Adipocyte (in vitro differentiated cells): ENCODE data around the gene PSENEN.

ENCODE experiments used
- DNase-seq: peaks from one replicate; pipeline ENCODE4 v3.0.0-alpha.2; 2015; ENCODE audit warnings: low read depth
- H3K27me3 ChIP-seq: replicated peaks from 2 replicates; pipeline ENCODE4 v1.7.0; 2013; ENCODE audit warnings: mild to moderate bottlenecking, low read length, moderate library complexity; ENCODE audit not compliant: control insufficient read depth, insufficient read depth
- H3K36me3 ChIP-seq: 2 replicates; pipeline ENCODE4 v1.7.0; 2013; ENCODE audit warnings: low read length, mild to moderate bottlenecking, moderate library complexity; ENCODE audit not compliant: control insufficient read depth, insufficient read depth, severe bottlenecking
- H3K4me1 ChIP-seq: 2 replicates; pipeline ENCODE4 v1.7.0; 2013; ENCODE audit warnings: mild to moderate bottlenecking, low read length, moderate library complexity; ENCODE audit not compliant: control insufficient read depth, insufficient read depth
- H3K4me3 ChIP-seq: 2 replicates; pipeline ENCODE4 v1.7.0; 2013; ENCODE audit warnings: mild to moderate bottlenecking, low read length, moderate library complexity
- H3K9ac ChIP-seq: 2 replicates; pipeline ENCODE4 v1.7.0; 2013; ENCODE audit warnings: mild to moderate bottlenecking, low read length, moderate library complexity
- H3K9me3 ChIP-seq: 2 replicates; pipeline ENCODE4 v1.7.0; 2013; ENCODE audit warnings: mild to moderate bottlenecking, low read length, moderate library complexity; ENCODE audit not compliant: control insufficient read depth

Gene PSENEN

DNA sequence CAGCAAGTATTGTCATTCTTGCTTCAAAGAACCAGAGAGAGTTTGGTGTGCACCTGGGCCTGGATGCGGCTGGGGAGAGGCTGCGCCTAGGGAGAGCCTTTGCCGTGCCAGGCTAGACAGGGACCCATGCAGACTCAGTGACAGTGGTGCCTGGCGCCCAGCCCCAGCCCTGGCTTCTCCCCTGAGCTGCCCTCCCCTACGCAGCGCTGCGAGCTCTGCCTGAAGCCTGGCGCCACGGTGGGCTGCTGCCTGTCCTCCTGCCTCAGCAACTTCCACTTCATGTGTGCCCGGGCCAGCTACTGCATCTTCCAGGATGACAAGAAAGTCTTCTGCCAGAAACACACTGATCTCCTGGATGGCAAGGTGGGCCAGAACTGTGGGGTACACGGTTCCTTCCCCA lies 15.7 kb upstream of the PSENEN start:
- no peak for DNase-seq
- H3K27me3 ChIP-seq: no peaks in the 10 kb centered on the region
- H3K4me3 ChIP-seq: no peak overlapping the region
- peaks cover 86% of the 10 kb centered on the region for H3K36me3 ChIP-seq
- no peak overlapping the region for H3K9ac ChIP-seq
- peaks cover 8% of the 10 kb centered on the region for H3K4me1 ChIP-seq
- no peaks in the 10 kb centered on the region for H3K9me3 ChIP-seq

DNA sequence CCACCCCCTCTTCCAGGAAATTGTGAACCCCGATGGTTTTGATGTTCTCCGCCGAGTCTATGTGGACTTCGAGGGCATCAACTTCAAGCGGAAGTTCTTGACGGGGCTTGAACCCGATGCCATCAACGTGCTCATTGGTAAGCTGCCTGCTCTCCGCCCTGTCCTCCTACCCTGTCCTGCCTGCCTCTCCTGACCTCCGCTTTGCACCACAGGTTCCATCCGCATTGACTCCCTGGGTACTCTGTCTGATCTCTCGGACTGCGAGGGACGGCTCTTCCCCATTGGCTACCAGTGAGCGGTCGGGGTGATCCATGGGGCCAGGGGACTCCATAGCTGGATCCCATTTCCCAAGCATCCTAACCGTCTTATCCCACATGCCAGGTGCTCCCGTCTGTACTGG lies 15.1 kb upstream of the PSENEN start:
- Histone ChIP-seq H3K9ac (no peak overlapping the region), H3K27me3 (no peaks in the 10 kb centered on the region), H3K9me3 (no peaks in the 10 kb centered on the region), H3K36me3 (peaks cover 85% of the 10 kb centered on the region), H3K4me3 (no peak overlapping the region), H3K4me1 (peaks cover 8% of the 10 kb centered on the region)
- DNase-seq: no peak

DNA sequence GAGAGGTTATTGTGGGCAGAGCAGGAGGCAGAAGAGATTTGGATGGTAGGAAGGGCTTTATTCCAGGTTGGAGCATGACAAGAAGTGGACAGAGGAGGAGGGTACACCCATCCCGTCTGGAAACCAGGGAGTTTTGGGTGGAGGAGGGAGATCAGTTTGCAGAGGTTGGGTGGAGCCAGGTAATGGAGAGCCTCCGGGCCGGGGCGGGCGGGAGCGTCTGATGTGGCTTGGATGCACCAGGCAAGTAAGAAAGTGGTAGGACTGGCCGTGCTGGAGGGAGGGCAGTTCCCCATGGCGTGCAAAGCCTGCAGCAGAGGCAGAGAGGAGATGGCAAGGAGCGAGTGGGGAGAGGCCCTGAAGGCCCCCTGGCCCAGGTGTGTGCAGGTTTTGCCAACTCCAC lies 14.1 kb upstream of the PSENEN start:
- no peak for DNase-seq
- H3K4me3 ChIP-seq: no peak overlapping the region
- H3K4me1 ChIP-seq: peaks cover 8% of the 10 kb centered on the region
- H3K36me3 ChIP-seq: peaks cover 81% of the 10 kb centered on the region
- no peak overlapping the region for H3K9ac ChIP-seq
- no peaks in the 10 kb centered on the region for H3K27me3 ChIP-seq
- H3K9me3 ChIP-seq: no peaks in the 10 kb centered on the region

DNA sequence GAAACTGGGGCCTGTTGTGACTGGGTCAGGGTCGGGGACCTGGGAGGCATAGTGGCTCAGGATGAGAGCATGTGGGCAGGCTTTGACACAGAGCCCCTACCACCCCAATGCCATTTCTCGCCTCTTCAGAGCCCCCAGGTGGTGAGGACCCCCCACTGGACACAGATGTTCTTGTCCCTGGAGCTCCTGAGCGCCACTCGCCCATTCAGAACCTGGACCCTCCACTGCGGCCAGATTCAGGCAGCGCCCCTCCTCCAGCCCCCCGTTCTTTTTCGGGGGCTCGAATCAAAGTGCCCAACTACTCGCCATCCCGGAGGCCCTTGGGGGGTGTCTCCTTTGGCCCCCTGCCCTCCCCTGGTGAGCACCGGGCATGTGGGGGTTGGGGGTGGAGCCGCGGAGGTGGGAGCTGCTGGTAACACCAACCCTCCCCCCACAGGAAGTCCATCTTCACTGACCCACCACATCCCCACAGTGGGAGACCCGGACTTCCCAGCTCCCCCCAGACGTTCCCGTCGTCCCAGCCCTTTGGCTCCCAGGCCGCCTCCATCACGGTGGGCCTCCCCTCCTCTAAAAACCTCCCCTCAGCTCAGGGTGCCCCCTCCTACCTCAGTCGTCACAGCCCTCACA lies 13.6 kb upstream of the PSENEN start:
- DNase-seq: no peak
- Histone ChIP-seq H3K9me3 (no peaks in the 10 kb centered on the region), H3K4me1 (peaks cover 8% of the 10 kb centered on the region), H3K4me3 (no peak overlapping the region), H3K27me3 (no peaks in the 10 kb centered on the region), H3K9ac (no peak overlapping the region), H3K36me3 (peaks cover 82% of the 10 kb centered on the region)

DNA sequence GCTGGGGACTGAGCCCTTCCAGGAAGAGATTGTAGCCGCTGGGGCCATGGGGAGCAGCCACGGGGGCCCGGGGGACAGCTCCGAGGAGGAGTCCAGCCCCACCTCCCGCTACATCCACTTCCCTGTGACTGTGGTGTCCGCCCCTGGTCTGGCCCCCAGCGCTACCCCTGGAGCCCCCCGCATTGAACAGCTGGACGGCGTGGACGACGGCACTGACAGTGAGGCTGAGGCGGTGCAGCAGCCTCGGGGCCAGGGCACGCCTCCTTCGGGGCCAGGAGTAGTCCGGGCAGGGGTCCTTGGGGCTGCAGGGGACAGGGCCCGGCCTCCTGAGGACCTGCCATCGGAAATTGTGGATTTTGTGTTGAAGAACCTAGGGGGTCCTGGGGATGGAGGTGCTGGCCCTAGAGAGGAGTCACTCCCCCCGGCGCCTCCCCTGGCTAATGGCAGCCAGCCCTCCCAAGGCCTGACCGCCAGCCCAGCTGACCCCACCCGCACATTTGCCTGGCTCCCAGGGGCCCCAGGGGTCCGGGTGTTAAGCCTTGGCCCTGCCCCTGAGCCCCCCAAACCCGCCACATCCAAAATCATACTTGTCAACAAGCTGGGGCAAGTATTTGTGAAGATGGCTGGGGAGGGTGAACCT lies 12.8 kb upstream of the PSENEN start:
- no peak for DNase-seq
- Histone ChIP-seq H3K36me3 (peaks cover 82% of the 10 kb centered on the region), H3K4me3 (no peak overlapping the region), H3K4me1 (peaks cover 8% of the 10 kb centered on the region), H3K9me3 (no peaks in the 10 kb centered on the region), H3K27me3 (no peaks in the 10 kb centered on the region), H3K9ac (no peak overlapping the region)

DNA sequence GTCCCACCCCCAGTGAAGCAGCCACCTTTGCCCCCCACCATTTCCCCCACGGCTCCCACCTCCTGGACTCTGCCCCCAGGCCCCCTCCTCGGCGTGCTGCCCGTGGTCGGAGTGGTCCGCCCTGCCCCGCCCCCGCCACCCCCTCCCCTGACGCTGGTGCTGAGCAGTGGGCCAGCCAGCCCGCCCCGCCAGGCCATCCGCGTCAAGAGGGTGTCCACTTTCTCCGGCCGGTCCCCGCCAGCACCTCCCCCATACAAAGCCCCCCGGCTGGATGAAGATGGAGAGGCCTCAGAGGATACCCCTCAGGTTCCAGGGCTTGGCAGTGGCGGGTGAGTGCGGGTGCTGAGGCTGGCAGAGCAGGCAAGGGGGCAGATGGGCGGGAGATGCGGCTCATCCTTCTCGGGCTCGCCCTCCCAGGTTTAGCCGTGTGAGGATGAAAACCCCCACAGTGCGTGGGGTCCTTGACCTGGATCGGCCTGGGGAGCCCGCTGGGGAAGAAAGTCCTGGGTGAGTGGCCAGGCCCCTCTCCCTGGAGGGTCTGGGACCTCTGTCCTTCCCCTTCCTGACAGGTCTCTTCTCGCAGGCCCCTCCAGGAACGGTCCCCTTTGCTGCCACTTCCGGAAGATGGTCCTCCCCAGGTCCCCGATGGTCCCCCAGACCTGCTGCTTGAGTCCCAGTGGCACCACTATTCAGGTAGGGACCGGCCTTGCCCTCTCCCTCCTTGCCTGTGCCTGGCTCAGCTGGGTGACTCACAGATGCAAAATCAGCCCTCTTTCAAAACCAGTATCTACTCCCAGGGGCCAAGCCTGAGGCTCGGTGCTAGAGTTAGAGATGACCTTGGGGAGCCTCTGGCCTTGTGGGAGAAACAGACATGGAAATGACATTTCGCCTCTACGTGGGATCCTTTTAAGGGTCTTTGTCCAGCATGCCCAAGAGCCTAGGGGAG lies 12.0 kb upstream of the PSENEN start:
- peaks cover 82% of the 10 kb centered on the region for H3K36me3 ChIP-seq
- H3K9me3 ChIP-seq: no peaks in the 10 kb centered on the region

DNA sequence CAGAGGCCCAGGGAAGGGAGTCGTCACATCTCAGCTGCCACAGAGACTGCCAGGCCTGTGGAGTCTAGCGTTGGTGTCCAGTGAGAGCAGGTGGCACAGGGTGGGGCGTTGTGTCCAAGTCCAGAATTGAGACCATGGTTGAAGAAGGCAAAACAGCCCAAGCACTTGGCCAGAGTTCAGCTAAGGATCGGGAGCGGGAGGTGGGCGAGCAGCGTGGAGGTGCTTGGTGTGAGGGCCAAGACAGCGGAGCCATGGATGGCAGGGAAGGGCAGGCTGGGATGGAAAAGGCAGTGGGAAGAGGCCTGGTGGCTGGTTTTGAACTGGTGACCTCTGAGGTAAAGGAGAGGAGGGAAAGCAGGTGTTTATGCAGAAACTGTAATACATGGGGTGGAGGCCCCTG lies 11.2 kb upstream of the PSENEN start:
- Histone ChIP-seq H3K27me3 (no peaks in the 10 kb centered on the region), H3K36me3 (peaks cover 79% of the 10 kb centered on the region), H3K9ac (no peak overlapping the region), H3K9me3 (no peaks in the 10 kb centered on the region), H3K4me1 (peaks cover 14% of the 10 kb centered on the region), H3K4me3 (no peak overlapping the region)
- DNase-seq: no peak

More for the DNA sequence above, 12.0 kb upstream of the PSENEN start:
- peaks cover 8% of the 10 kb centered on the region for H3K4me1 ChIP-seq
- H3K27me3 ChIP-seq: no peaks in the 10 kb centered on the region
- no peak for DNase-seq
- no peak overlapping the region for H3K4me3 ChIP-seq
- no peak overlapping the region for H3K9ac ChIP-seq

DNA sequence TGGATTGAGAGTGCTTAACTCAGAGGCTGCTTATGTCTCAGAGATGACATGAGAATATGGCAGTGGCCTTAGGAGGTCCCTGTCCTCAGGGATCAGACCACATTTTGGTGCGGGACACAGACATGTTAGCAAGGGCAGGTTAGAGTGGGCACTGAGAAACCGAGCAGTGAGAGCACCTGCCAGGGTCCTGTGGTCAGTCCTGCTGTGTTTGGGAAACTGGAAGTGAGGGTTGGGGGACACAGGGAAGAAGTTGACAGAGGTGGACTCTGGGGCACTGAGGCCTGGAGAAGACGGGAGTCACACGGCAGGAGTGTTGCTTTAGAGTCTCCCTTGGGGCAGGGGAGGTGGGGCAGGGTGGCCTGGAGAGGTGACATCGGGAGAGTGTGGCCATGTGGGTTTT lies 10.6 kb upstream of the PSENEN start:
- Histone ChIP-seq H3K4me1 (peaks cover 19% of the 10 kb centered on the region), H3K9me3 (no peaks in the 10 kb centered on the region), H3K9ac (no peak overlapping the region), H3K27me3 (no peaks in the 10 kb centered on the region), H3K4me3 (no peak overlapping the region), H3K36me3 (peaks cover 73% of the 10 kb centered on the region)
- no peak for DNase-seq

DNA sequence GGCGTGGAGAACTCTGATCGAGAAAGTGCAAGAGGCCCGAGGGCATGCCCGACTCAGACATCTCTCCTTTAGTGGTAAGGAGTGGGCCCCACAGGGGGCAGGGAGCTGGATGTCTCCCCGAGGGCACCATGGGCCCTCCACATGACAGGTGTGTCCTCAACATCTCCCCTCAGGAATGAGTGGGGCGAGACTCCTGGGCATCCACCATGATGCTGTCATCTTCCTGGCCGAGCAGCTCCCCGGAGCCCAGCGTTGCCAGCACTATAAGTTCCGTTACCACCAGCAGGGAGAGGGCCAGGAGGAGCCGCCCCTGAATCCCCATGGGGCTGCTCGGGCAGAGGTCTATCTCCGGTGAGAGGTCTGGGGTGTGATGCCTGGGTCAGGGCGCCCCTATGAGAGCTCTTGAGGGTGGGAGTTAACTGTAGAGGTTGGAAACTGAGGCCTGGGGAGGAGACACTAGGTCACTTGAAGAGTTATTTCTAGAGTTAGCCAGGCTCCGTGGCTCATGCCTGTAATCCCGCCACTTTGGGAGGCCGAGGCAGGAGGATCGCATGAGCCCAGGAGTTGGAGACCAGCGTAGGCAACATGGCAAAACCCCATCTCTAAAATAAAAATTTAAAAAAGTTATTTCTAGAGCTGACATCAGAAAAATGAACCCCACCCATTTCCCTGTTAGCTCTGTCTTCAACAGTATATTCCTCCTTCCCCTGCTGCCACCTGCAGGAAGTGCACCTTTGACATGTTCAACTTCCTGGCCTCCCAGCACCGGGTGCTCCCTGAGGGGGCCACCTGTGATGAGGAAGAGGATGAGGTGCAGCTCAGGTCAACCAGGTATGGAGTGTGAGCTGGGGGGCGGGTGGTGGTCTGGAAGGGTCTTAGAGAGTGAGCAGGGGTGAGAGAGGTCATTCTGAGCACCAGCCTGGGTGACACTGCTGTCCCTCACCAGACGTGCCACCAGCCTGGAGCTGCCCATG lies 8.3 kb upstream of the PSENEN start:
- Histone ChIP-seq H3K36me3 (peaks cover 50% of the 10 kb centered on the region), H3K4me3 (no peak overlapping the region), H3K9me3 (no peaks in the 10 kb centered on the region), H3K4me1 (peaks cover 29% of the 10 kb centered on the region), H3K9ac (no peak overlapping the region), H3K27me3 (no peaks in the 10 kb centered on the region)
- DNase-seq: no peak

DNA sequence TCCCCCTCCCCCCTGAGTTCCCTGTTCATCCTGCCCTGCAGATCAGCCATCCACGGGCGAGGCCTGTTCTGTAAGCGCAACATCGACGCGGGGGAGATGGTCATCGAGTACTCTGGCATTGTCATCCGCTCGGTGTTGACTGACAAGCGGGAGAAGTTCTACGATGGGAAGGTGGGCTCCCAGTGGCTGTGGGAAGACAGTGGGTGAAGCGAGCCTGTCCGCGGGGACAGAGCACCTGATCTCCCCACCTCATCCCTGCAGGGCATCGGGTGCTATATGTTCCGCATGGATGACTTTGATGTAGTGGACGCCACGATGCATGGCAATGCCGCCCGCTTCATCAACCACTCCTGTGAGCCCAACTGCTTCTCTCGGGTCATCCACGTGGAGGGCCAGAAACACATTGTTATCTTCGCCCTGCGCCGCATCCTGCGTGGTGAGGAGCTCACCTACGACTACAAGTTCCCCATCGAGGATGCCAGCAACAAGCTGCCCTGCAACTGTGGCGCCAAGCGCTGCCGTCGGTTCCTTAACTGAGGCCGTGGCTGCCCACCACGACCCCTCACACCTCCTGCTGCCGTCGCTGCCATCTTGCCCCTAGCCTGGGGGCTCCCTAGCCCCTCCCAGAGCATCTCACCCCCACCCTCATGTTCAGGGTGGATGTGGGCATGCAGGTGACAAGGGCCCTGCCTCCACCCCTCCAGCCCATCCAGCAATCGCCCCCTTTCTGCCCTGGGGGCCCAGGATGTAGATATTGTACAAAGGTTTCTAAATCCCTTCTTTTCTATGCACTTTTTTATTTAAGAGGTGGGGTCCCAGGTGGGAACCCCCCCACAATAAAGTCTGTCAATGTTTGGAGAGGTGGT lies 7.2 kb upstream of the PSENEN start:
- Histone ChIP-seq H3K9ac (no peak overlapping the region), H3K27me3 (no peaks in the 10 kb centered on the region), H3K4me1 (peaks cover 29% of the 10 kb centered on the region), H3K36me3 (peaks cover 52% of the 10 kb centered on the region), H3K4me3 (no peak overlapping the region), H3K9me3 (no peaks in the 10 kb centered on the region)
- DNase-seq: no peak
